GM23248 (cell line): ENCODE data around the gene SLC29A1. TPM values are rescaled to one million over a fixed set of nuclear protein-coding genes. Genes with fewer than 3 reads are reported as not detected.

Experiments
- DNase-seq: peaks from one replicate; pipeline ENCODE4 v3.0.0-alpha.2; 2015
- H2AFZ ChIP-seq: fragments of 200-600 bp; sonication (generic); 2 replicates; pipeline ENCODE4 v1.6.1; 2016; ENCODE audit warnings: antibody characterized with exemption
- H3F3A ChIP-seq: fragments of 200-600 bp; sonication (generic); 2 replicates; pipeline ENCODE4 v1.6.1; 2016; ENCODE audit warnings: mild to moderate bottlenecking, antibody characterized with exemption, mixed run types; ENCODE audit not compliant: insufficient read depth
- H3K27ac ChIP-seq: fragments of 200-600 bp; sonication (generic); 2 replicates; pipeline ENCODE4 v1.5.1; 2016; ENCODE audit warnings: mild to moderate bottlenecking
- H3K27me3 ChIP-seq: fragments of 200-600 bp; sonication (generic); replicated peaks from 2 replicates; pipeline ENCODE4 v1.6.1; 2016; ENCODE audit warnings: mild to moderate bottlenecking; ENCODE audit not compliant: insufficient read depth
- H3K36me3 ChIP-seq: fragments of 200-600 bp; sonication (generic); 2 replicates; pipeline ENCODE4 v1.6.1; 2016; ENCODE audit warnings: low read depth, mild to moderate bottlenecking
- H3K4me1 ChIP-seq: fragments of 200-600 bp; sonication (generic); 2 replicates; pipeline ENCODE4 v1.6.1; 2016; ENCODE audit warnings: mild to moderate bottlenecking; ENCODE audit not compliant: insufficient read depth
- H3K4me2 ChIP-seq: fragments of 200-600 bp; sonication (generic); one replicate; pipeline ENCODE4 v1.6.1; 2016; ENCODE audit warnings: mild to moderate bottlenecking; ENCODE audit not compliant: unreplicated experiment
- H3K4me3 ChIP-seq: fragments of 200-600 bp; sonication (generic); 2 replicates; pipeline ENCODE4 v1.5.1; 2016; ENCODE audit warnings: mild to moderate bottlenecking
- H3K79me2 ChIP-seq: fragments of 200-600 bp; sonication (generic); 2 replicates; pipeline ENCODE4 v1.6.1; 2016; ENCODE audit warnings: mild to moderate bottlenecking; ENCODE audit not compliant: insufficient read depth
- H3K9ac ChIP-seq: fragments of 200-600 bp; sonication (generic); 2 replicates; pipeline ENCODE4 v1.6.1; 2016; ENCODE audit warnings: mild to moderate bottlenecking
- H3K9me2 ChIP-seq: fragments of 200-600 bp; sonication (generic); 2 replicates; pipeline ENCODE4 v1.6.1; 2016; ENCODE audit warnings: mixed run types, mild to moderate bottlenecking, moderate library complexity; ENCODE audit not compliant: insufficient read depth
- H3K9me3 ChIP-seq: fragments of 200-600 bp; sonication (generic); one replicate; pipeline ENCODE4 v1.6.1; 2017; ENCODE audit warnings: low read depth
- H4K20me1 ChIP-seq: fragments of 200-600 bp; sonication (generic); 2 replicates; pipeline ENCODE4 v1.6.0; 2016; ENCODE audit not compliant: insufficient read depth
- EZH2 ChIP-seq: fragments of 200-600 bp; sonication (generic); IDR thresholded peaks from 2 replicates; pipeline ENCODE4 v1.6.1; 2018; ENCODE audit warnings: antibody characterized with exemption, mild to moderate bottlenecking; ENCODE audit not compliant: insufficient read depth, poor library complexity, severe bottlenecking
- EZH2phosphoT487 ChIP-seq: fragments of 200-600 bp; sonication (generic); IDR thresholded peaks from 2 replicates; pipeline ENCODE4 v1.6.1; 2018; ENCODE audit warnings: antibody characterized with exemption, moderate library complexity, mild to moderate bottlenecking, low read depth; ENCODE audit not compliant: insufficient read depth
- WGBS, 2 experiments: methylation state at CpG; one replicate each; pipeline ENCODE4 v1.1.6; 2015 to 2017; ENCODE audit warnings: low lambda C conversion rate in 2 of 2, low coverage in 1 of 2; ENCODE audit errors: missing lambda C conversion rate in 2 of 2; 5-methylcytosine and 5-hydroxymethylcytosine counted together
- in situ Hi-C: fragments of 300-500 bp; cut with MboI; formaldehyde crosslinking; loops from 2 replicates; pipeline ENCODE4 v1.15.0; 2020
- polyA plus RNA-seq: library from polyadenylated mRNA; unstranded; fragments of >200 nt; fragmentation: Nextera tagmentation; extraction: Ambion mirVana; gene quantifications from 2 replicates; pipeline ENCODE4 v1.2.1, GENCODE V29; 2016
- total RNA-seq: library from RNA; depleted of rRNA; stranded (reverse); fragments of >200 nt; shearing (Covaris generic); gene quantifications from 2 replicates; pipeline ENCODE4 v1.2.3, GENCODE V29; 2014

SLC29A1 gene
- total and polyA plus RNA-seq, 2 experiments from 2014 or later: 12.2 to 18.4 TPM

- peaks cover 19% of the 10 kb centered on the region for H3K4me1 ChIP-seq
- no peak overlapping the region; the same call in 1 of the 2 replicates for H2AFZ ChIP-seq
- H3K4me3 ChIP-seq: peak overlapping the region; percentile 100
- peak overlapping the region; percentile 99 for H3K9ac ChIP-seq
- in situ Hi-C loops: no loop called here
- H3F3A ChIP-seq: peaks cover 54% of the 10 kb centered on the region
- peak overlapping the region; percentile 93 for H3K27ac ChIP-seq
- no peaks in the 10 kb centered on the region for H3K27me3 ChIP-seq
- no peaks in the 10 kb centered on the region for H3K9me2 ChIP-seq
- peak; percentile 81 for DNase-seq
- peaks cover 40% of the 10 kb centered on the region; the same call in 1 of the 2 replicates for H4K20me1 ChIP-seq
- no peak for TF ChIP-seq EZH2
- TF ChIP-seq EZH2phosphoT487: no peak
- H3K36me3 ChIP-seq: peaks cover 47% of the 10 kb centered on the region
- H3K4me2 ChIP-seq: peak overlapping the region; percentile 100
- peaks cover 57% of the 10 kb centered on the region for H3K79me2 ChIP-seq
- H3K9me3 ChIP-seq: no peaks in the 10 kb centered on the region
- WGBS, 2 experiments: 1% methylated on average over 29 to 52 of the region's 52 CpGs
These were observed 24.2 kb downstream of the SLC29A1 start for GRCh38 chr6:44247338-44248302.

GRCh38 chr6:44248579-44248978 is 25.2 kb downstream of the SLC29A1 start:
- peaks cover 40% of the 10 kb centered on the region; the same call in 1 of the 2 replicates for H4K20me1 ChIP-seq
- DNase-seq: no peak
- H3K9me3 ChIP-seq: no peaks in the 10 kb centered on the region
- peak overlapping the region; percentile 100 for H3K4me2 ChIP-seq
- H3K9ac ChIP-seq: peak overlapping the region; percentile 99
- peaks cover 67% of the 10 kb centered on the region for H3K79me2 ChIP-seq
- peak overlapping the region; percentile 93 for H3K27ac ChIP-seq
- peak overlapping the region; percentile 100 for H3K4me3 ChIP-seq
- H2AFZ ChIP-seq: no peak overlapping the region
- WGBS, 2 experiments: 0 to 9% methylated on average over 1 of the region's 1 CpG
- in situ Hi-C loops: no loop called here
- H3K27me3 ChIP-seq: no peaks in the 10 kb centered on the region
- H3F3A ChIP-seq: peaks cover 63% of the 10 kb centered on the region
- peaks cover 19% of the 10 kb centered on the region for H3K4me1 ChIP-seq
- no peaks in the 10 kb centered on the region for H3K9me2 ChIP-seq
- H3K36me3 ChIP-seq: peaks cover 56% of the 10 kb centered on the region
- TF ChIP-seq EZH2phosphoT487: no peak
- no peak for TF ChIP-seq EZH2

- Histone ChIP-seq H3K9ac (peak overlapping the region; percentile 99), H2AFZ (no peak overlapping the region), H3K4me2 (peak overlapping the region; percentile 100), H3F3A (peaks cover 68% of the 10 kb centered on the region), H3K36me3 (peaks cover 62% of the 10 kb centered on the region), H3K9me2 (no peaks in the 10 kb centered on the region), H3K9me3 (no peaks in the 10 kb centered on the region), H3K4me3 (peak overlapping the region; percentile 100), H4K20me1 (peaks cover 40% of the 10 kb centered on the region; the same call in 1 of the 2 replicates), H3K79me2 (peaks cover 70% of the 10 kb centered on the region), H3K4me1 (peaks cover 19% of the 10 kb centered on the region), H3K27me3 (no peaks in the 10 kb centered on the region), H3K27ac (peak overlapping the region; percentile 93)
- 77 to 78% methylated on average over 9 of the region's 9 CpGs for WGBS, 2 experiments
- TF ChIP-seq EZH2phosphoT487 (no peak), EZH2 (no peak)
- no peak for DNase-seq
- in situ Hi-C loops: no loop called here
These were observed 25.8 kb downstream of the SLC29A1 start for GRCh38 chr6:44249082-44249748.

GRCh38 chr6:44250067-44250717 is 26.8 kb downstream of the SLC29A1 start:
- H3K9ac ChIP-seq: no peak overlapping the region
- WGBS, 2 experiments: 58 to 64% methylated on average over 6 of the region's 6 CpGs
- no peak for DNase-seq
- H3K9me3 ChIP-seq: no peaks in the 10 kb centered on the region
- H3K4me2 ChIP-seq: no peak overlapping the region
- H3K36me3 ChIP-seq: peaks cover 65% of the 10 kb centered on the region
- peaks cover 19% of the 10 kb centered on the region for H3K4me1 ChIP-seq
- no peak overlapping the region for H3K4me3 ChIP-seq
- peaks cover 80% of the 10 kb centered on the region for H3K79me2 ChIP-seq
- no peaks in the 10 kb centered on the region for H3K9me2 ChIP-seq
- peaks cover 40% of the 10 kb centered on the region; the same call in 1 of the 2 replicates for H4K20me1 ChIP-seq
- H2AFZ ChIP-seq: no peak overlapping the region
- peaks cover 74% of the 10 kb centered on the region for H3F3A ChIP-seq
- no peaks in the 10 kb centered on the region for H3K27me3 ChIP-seq
- H3K27ac ChIP-seq: peak overlapping the region; percentile 30; the same call in 1 of the 2 replicates
- TF ChIP-seq EZH2phosphoT487 (no peak), EZH2 (no peak)
- in situ Hi-C loops: no loop called here
